Ammon's horn (tissue), 1 donor: ENCODE results near the gene CDK6.
"Not testable (repeated sequence)": the region's sequence is repeated elsewhere in the genome, so short reads cannot be mapped to it uniquely, and the experiment has no call there.

ENCODE experiments used
- DNase-seq: peaks from one replicate; pipeline ENCODE4 v3.0.0-alpha.2; 2016; ENCODE audit warnings: low spot score

CDK6 gene

GRCh38 chr7:92623544-92623943, 212.8 kb downstream of the CDK6 start:
- DNase-seq: no peak

GRCh38 chr7:92622685-92623084, 213.7 kb downstream of the CDK6 start:
- DNase-seq: no peak

DNA sequence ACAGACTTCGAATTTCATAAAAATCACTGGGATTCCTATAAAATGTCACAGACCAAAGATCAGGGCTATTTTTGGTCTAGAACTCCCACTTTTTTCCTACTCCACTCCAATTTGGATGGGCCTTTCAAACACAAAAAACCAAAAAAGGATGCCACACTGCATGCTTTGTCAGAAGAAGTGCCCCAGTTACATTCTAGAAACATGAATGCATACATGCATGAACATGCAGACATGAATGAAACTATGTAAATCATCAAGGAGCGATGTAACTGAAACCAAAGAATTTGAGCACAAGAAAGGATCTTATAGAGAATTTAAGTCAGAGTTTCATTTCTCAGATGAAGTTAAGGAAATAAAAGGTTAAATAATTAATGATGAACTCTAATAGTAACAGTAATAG, 214.3 kb downstream of the CDK6 start:
- no peak for DNase-seq

DNA sequence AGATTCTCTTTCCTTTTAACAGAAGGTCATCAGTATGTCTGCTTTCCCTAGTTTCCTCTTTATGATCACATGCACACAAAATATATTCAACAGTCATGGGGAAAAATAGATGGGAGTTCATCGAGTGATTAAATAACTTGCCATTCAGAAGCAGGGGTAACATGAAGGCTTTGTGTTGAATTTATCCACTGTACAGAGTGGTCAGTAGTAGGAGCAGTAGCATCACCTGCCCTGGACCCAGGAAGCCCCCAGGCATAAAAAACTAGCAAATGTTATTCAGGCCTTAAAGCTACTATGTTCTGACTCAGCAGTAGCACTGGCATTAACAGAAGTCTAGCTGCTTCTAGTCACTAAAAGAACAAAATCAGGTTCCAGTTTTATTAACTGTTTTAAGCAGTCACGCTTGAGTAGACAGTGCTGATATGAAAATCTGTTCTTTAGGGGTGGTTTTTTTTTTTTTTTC, 214.8 kb downstream of the CDK6 start:
- no peak for DNase-seq

- DNase-seq: peak; percentile 94
Measured at GRCh38 chr7:92621026-92621540, 215.3 kb downstream of the CDK6 start.

DNA sequence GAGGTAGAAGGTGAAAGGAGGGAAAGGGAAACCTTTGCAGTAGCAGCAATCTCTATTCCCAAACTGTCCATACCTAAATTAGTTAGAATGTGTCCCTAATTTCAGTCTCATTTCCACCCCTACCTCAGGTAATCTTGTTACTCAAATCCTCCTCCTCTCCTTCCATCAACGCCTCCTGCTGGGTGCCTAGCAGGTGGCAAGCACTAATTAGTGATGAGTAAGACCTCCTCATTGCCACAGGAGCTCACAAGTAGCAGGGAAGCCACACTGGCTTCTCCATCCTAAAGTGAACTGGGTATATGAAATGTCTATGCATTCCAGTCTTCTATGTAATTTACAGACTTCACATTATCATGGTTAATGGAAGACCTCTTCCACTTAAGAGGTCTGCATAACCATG, 220.5 kb downstream of the CDK6 start:
- no peak for DNase-seq

DNA sequence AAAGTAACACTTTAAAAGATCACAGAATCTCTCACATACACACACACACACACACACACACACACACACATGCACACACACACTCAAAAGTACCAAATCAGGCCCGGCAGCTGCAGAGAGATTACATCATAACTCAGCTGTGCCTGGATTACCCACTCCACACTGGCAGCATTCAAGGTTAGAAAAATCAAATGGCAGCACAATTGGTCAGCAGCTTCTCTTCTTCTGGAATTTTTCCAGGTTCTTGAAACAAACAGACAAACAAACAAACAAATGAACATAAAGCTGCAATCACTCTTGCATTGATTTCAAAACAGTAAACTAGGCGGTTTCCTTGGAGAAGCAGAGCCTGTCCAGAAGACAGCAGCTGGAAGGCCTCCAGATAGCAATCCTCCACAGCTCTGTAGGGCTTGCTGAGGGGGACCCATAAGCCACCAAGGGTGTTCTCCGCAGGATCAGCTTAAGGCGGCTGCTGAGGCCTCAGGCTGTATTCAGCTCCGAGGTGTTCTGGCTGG, 221.7 kb downstream of the CDK6 start:
- DNase-seq: peak; percentile 89

- no peak for DNase-seq
Measured at GRCh38 chr7:92613720-92614119, 222.7 kb downstream of the CDK6 start.

DNA sequence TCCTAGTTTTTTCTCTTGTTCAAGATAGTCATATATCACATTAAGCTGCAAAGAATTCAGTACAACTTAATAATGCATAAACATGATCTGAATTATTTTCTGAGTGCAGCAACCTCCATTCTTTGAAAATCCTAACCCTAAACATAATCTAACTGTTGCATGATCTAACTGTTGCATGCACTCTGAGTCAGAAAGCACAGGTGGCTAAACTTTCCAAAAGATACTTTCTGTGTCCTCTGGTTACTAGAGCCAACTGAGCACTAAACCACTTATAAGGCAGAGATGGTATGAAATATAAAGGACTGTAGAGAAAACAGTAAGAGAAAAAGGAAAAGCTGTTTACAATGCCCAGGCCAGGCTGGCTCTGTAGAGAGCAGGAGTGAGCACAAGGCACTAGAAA, 223.2 kb downstream of the CDK6 start:
- no peak for DNase-seq

DNA sequence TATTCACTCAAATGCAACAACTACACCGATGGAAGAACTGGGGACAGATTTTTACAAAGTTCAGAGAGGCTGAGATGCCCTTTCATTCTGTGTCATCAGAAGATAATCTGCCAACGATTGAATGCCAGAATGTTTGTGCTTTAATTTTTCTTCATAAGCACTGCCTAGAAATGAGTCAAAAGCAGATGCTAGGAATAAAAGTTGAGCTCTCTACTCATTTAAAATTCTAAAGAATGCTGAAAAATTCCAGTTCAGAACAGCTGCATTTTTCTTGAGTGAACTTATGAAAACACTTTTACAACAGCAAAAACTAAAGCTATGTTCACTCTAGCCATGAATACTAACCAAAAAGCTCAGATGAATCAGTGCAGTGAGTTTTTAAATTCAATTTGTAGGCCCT, 223.9 kb downstream of the CDK6 start:
- no peak for DNase-seq

DNA sequence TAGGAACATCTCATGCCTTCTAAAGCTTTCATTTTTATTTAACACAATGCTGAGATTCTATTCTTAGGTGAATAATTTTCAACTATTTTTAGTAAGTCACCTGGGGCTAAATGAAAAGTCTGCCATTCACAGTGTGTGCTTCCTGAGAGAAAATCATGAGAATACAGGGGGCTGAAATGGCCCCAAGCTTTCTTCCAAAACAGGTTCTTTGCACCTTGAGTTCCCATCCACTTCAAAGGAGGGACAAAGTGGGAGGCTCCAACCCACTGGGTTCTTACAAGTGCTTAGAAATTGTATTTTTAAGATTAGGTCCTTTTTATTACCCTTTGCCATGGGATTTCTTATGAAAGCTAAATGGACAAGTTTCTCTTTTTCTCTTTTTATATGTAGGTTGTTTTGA, 224.6 kb downstream of the CDK6 start:
- no peak for DNase-seq

DNA sequence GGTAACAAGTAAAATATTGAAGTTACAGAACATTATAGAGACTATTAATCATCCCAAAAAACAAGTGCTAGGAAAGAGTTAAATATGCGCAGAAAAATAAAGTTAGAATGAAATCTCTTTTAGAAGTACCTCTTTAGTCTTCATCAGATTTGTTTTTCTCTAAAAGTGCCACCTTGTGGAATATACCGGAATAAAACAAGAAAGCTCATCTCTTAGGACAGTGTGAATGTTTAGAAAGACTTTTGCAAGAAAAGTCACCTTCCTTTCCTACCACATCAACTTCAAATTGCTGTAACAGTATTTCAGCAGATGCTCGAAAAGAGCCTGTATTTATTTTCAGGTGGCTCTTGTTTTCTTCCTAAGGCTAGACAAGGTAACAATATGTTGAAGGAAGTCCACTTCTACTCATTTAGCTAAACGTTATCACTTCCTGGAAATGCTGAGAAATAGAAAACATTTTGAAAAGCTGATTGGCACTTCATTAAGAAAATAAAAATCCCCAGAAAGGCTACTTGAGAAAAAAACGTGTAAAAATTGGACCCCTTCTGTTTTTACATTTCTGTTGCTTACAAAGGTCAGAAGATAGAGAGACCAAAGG, 226.4 kb downstream of the CDK6 start:
- DNase-seq: no peak

DNA sequence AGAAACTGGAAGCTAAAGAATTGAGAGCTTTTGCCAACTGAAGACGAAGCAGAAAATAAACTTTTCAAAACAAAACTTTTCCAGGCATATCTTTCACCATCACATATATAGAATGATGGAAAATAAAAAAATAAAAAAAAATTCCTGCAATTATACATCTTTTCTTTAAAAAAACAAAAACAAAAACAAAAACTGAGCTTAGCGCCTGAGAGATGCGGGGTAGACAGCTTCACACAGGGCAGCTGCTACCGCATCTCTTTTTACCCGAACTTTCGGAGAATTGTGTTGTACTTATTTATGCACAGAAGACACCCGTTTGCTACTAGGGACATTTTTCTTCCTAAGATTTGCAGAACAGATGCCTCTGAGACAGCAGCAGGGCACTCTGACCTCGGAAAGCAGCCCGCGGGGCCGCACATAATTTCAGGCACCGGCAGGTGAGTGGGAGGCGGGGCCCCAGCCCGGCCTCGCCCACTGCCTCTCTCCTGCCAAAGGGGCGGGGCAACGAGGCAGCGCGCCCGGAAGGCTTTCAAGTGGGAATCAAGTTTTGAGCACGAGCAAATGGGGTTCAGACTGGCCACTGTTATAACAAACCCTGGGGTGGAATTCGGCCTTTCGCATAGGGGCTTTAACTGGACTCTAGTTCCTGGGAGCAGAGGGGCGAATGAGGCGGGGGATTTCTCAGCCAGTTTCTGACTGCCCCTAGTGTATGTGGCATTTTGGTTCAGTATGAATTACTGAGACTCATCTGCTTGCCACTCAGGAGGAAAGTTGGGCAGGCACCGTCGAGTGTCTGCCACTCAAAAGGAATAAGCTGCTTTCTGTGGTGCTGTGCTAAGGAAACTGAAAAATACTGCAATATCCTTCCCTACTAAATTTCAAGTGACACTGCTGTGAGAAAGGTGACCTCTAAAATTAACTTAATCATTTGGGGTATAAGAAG, 227.7 kb downstream of the CDK6 start:
- no peak for DNase-seq

- DNase-seq: no peak
Measured at GRCh38 chr7:92606985-92607384, 229.4 kb downstream of the CDK6 start.

- not testable (repeated sequence) for DNase-seq
Measured at GRCh38 chr7:92604517-92604916, 231.9 kb downstream of the CDK6 start.

DNA sequence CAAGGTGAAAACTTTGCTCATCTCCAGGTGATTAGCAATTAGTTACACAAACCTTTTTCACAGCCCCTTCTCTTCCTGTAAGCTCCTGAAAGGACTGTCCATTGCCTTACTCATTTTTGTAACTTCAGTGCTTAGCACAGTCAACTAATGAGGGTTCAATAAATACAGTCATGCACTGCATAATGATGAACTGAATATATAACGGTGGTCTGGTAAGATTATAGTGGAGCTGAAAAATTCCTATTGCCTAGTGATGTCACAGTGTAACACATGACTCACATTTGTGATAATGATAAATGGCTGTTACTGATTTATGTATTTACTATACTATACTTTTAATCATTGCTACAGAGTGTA, 233.3 kb downstream of the CDK6 start:
- DNase-seq: no peak

GRCh38 chr7:92602352-92603088, 233.9 kb downstream of the CDK6 start:
- DNase-seq: no peak

- no peak for DNase-seq
Measured at GRCh38 chr7:92598310-92598981, 237.9 kb downstream of the CDK6 start.

- no peak for DNase-seq
Measured at GRCh38 chr7:92595281-92595680, 241.1 kb downstream of the CDK6 start.

DNA sequence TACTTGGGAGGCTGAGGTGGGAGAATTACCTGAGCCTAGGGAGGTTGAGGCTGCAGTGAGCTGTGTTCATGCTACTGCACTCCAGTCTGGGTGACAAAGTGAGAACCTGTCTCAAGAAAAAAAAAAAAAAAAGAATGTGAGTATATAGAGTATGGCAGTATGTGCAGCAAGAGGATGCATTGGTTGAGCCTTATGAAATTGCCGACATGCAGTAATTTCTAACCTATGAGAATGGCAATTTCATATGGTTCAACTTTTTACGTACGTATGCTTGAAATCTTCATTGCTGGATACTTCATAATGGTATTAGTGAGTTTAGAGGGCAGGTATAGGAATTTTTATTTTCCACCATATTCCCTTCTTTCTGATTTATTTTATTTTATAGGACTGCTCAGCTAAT, 241.6 kb downstream of the CDK6 start:
- no peak for DNase-seq

- no peak for DNase-seq
Measured at GRCh38 chr7:92590711-92591310, 245.6 kb downstream of the CDK6 start.
